ENCODE data around the gene PCDH12.

DNA sequence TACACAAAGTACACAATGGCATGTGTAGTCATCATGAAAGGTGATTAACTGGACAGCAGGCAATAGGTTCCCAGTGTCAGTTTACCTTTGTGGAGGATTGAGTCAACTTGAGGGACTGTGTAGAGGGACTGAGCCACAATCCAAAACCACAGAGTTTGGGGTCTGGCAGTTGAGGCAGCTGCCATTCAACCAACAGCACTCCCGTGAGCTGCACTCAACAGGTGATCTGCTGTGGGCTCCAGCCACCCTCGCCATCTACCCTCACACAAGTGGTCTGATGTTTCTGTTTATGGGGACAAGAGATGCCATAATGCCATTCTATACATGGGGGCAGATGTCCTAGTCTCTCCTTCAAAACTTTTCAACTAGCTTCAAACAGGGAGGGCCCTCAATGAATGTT lies 37.2 kb downstream of the PCDH12 start:
- TF ChIP-seq EZH2 (optimal IDR thresholded peaks at IDR 0.05; ENCODE audit: low read depth, low read length) = no peak
- TF ChIP-seq, protein P1, sequence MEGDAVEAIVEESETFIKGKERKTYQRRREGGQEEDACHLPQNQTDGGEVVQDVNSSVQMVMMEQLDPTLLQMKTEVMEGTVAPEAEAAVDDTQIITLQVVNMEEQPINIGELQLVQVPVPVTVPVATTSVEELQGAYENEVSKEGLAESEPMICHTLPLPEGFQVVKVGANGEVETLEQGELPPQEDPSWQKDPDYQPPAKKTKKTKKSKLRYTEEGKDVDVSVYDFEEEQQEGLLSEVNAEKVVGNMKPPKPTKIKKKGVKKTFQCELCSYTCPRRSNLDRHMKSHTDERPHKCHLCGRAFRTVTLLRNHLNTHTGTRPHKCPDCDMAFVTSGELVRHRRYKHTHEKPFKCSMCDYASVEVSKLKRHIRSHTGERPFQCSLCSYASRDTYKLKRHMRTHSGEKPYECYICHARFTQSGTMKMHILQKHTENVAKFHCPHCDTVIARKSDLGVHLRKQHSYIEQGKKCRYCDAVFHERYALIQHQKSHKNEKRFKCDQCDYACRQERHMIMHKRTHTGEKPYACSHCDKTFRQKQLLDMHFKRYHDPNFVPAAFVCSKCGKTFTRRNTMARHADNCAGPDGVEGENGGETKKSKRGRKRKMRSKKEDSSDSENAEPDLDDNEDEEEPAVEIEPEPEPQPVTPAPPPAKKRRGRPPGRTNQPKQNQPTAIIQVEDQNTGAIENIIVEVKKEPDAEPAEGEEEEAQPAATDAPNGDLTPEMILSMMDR (IDR thresholded peaks at IDR 0.05; ENCODE audit: low read length) = no peak

All from MM.1S (cell line).